Epithelial cell of esophagus (primary cell): ENCODE data around the gene CEACAM21.

Source experiments
- DNase-seq: peaks from one replicate; pipeline ENCODE4 v3.0.0; 2010; ENCODE audit warnings: low read depth
- H3K4me3 ChIP-seq: 2 replicates; pipeline ENCODE4 v1.5.1; 2011; ENCODE audit warnings: mild to moderate bottlenecking, low read length, control low read depth
- TF ChIP-seq, protein P1 (sequence below): IDR thresholded peaks from 2 replicates; pipeline ENCODE4 v1.5.1; 2011; ENCODE audit warnings: low read depth, mild to moderate bottlenecking, low read length, control low read depth, inconsistent platforms; ENCODE audit not compliant: insufficient read depth; ENCODE audit errors: missing control alignments

CEACAM21 gene

DNA sequence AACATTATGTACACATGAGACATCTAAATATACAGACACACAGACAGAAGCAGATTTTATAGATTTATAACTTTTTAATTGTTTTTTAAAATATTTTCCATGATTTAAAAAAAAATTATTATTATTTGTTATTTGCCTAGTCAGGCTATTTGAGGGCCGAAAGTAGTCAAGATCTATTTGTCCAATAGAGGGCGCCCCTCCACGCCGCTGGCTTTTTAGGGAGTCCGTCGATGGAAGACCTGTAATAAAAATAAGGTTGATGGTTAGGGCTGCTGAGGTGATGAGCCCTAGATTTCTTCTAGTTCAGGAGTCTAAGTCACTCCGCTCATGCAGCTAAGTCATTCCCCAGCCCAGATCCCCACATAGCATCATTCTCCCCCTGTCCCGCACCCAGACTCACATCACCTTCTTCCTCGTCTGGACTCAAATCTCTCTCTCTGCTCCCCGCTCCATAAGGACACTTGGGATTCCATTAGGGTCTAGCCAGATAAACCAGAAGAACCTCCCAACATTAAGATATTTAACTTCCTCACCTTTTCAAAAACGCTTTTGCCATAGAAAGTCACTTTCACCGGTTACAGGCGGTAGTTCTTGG, 33.9 kb upstream of the CEACAM21 start:
- H3K4me3 ChIP-seq: no peak overlapping the region
- TF ChIP-seq, protein P1, sequence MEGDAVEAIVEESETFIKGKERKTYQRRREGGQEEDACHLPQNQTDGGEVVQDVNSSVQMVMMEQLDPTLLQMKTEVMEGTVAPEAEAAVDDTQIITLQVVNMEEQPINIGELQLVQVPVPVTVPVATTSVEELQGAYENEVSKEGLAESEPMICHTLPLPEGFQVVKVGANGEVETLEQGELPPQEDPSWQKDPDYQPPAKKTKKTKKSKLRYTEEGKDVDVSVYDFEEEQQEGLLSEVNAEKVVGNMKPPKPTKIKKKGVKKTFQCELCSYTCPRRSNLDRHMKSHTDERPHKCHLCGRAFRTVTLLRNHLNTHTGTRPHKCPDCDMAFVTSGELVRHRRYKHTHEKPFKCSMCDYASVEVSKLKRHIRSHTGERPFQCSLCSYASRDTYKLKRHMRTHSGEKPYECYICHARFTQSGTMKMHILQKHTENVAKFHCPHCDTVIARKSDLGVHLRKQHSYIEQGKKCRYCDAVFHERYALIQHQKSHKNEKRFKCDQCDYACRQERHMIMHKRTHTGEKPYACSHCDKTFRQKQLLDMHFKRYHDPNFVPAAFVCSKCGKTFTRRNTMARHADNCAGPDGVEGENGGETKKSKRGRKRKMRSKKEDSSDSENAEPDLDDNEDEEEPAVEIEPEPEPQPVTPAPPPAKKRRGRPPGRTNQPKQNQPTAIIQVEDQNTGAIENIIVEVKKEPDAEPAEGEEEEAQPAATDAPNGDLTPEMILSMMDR: peak; percentile 53
- peak; percentile 45 for DNase-seq

DNA sequence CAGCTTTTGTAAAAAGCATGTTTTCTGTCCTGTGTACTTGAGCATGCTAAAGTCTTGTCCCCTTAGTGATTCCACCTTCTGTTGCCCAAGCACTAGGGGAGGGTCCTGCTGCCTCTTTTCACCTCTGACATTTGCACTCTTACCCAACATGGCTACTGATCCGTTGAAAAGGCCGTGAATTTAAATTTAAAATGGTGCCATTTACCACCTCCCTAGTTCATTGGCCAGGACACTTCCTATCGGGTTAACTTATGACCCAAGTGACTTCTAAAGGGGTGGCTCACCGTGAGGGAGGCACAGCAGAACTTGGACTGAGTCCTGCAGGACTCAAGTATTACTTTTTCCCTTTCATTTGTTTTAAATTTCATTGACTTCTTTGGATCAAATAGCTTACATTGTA, 33.3 kb upstream of the CEACAM21 start:
- TF ChIP-seq, protein P1: no peak
- DNase-seq: no peak
- H3K4me3 ChIP-seq: no peak overlapping the region

DNA sequence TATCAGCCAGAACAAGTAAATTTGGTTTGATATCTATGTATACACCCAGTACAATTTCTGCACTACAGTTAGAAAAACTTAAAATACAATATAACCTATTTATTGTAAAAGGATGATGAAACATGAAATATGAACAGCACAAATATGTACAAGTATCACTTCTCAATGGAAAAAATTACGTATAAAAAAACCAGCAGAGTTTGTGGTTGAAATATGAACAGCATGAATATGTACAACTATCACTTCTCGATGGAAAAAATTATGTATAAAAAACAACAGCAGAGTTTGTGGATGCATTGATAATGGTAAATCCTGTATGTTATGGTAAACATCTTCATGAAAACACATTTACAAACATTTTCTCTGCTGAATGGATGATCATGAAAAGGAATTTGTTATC, 32.4 kb upstream of the CEACAM21 start:
- TF ChIP-seq, protein P1: no peak
- H3K4me3 ChIP-seq: no peak overlapping the region
- DNase-seq: no peak

DNA sequence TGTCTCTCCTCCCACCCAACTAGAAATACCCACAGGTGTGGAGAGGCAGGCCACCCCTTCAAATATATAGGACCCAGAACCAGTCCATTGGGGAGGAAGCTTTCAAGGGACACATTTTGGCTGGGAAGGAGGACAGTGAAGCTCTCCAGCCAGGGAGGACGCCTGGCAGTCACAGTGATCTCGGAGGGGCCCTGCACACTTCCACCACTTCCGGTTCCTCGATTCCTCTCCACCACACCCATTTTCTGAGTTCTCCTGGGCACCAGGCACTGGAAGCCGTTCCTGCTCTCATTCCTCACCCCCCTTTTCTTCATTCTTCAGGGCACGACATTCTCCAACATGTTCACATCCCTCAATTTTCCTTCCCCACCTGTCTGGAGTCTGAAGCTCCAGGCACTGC, 30.4 kb upstream of the CEACAM21 start:
- no peak for DNase-seq
- no peak overlapping the region for H3K4me3 ChIP-seq
- TF ChIP-seq, protein P1: no peak

DNA sequence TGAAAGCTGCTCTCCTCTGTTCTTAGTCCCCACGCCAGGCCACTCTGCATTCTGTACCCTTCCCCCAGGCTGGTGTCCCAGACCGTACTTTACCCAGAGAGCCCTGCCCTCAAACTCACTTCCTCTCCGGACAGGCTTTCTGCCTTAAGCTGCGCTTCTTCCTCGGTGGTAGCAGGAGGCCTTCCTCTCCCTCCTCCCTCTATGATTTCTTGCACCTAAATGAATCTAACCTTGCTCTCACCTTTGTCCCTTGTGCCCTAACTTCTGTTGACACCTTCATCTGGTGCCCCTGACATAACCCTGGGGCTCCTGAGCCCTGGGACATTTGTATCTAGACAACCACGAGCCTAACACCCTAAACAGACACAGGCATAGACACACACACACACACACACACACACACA, 29.6 kb upstream of the CEACAM21 start:
- H3K4me3 ChIP-seq: no peak overlapping the region
- TF ChIP-seq, protein P1: no peak
- no peak for DNase-seq

DNA sequence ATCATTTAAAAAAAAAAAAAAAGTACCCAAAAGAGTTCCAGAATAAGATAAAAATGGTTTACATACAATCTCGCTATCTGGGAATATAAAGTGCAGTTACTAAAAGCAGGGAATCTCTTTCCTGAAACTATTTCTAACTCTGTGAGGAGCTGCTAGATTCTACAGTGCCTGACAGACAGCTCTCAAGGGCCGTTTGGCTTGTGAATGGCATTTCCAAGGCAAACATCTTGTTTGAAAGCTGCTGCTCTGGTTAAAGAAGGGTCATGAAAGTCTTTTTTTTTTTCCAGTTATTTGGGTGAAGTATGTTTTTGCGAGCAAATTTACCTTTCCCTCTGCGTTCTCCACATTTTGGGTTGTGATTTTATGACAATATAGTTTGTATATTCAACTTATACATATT, 29.0 kb upstream of the CEACAM21 start:
- no peak for DNase-seq
- TF ChIP-seq, protein P1: no peak
- no peak overlapping the region for H3K4me3 ChIP-seq

DNA sequence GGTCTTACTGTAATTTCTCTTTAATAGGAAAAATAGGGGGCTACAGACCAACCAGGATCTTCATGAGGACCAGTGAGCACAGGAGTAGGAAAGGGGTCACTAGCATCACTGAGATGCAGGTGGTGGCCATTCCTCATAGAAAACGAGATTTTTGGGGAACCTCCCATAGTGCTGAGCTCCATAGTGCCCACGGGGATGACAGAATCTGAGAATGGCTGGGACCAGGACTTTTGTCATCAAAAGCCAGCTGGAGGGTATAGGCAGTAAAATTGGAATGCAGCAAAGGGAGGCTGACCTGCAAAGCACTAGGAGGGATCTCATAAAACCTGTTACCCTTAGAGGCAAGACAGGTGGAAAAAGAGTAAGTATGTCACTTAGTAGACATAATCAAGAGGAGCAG, 28.4 kb upstream of the CEACAM21 start:
- TF ChIP-seq, protein P1: no peak
- H3K4me3 ChIP-seq: no peak overlapping the region
- DNase-seq: no peak
